HuH-7 (cell line): Measurements from ENCODE around the gene CELF2.

ENCODE experiments used
- DNase-seq: peaks from one replicate; pipeline ENCODE4 v3.0.0; 2011; ENCODE audit warnings: low spot score

The CELF2 gene

DNA sequence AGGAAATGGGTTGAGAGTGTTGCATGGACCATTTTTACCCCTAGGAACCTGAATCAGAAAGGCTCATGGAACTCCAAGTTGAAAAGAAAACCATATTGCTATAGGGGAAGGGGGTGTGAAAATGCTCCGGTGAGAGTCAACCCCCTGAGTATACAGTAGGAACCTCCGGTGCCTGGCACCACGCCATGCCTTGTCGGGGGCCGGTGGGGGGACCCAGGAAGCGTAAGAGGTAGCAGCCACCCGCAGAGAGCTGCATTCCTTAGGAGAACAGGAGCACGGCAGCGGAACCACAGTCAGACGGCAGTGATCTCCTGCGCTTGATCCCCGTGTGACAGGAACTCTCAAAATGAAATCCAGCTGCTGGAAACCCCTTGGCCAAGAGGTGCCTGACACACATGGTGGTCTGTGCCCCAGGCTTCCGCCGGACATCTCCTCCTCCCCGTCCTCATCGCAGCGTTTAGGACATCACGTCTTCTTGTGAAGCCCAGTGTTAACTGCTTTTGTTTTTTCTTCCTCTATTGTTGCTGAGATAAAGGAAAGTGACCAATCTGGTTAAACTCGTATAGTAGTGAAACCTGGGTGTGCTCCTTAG lies 186.8 kb downstream of the CELF2 start:
- DNase-seq, result no peak

DNA sequence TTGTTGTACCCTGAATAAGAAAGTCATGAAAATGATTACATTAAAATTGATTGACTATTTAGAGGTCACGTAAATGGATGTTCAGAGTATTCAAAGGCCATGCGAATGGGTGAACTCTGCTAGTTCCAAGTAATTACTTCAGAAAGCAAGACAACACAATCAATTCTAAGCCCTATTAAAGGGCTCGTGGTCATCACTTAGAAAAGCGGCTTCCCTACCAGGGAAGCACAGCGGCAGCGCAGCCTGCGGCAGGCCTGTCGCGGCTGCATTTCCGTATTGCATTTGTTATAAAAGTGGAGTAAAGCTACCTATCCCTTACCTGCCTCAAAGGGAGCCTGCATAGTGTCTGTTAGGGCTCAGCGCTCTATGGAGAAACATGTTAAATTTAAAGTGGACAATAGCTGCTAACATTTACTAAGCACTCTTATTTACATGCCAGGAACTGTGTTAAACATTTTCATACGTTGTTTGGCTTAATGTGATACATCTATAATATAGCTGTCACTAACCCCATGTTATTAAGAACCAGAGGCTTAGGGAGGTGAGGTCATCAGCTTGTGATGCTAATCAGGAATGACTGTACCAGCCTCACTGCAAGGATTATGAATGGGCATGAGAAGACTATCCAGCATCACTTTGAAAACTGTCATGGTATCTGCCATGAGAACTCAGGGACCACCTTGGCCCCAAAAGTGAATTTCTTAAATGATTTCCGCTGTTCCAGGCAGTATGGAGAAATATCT lies 187.5 kb downstream of the CELF2 start:
- DNase-seq, result no peak

DNA sequence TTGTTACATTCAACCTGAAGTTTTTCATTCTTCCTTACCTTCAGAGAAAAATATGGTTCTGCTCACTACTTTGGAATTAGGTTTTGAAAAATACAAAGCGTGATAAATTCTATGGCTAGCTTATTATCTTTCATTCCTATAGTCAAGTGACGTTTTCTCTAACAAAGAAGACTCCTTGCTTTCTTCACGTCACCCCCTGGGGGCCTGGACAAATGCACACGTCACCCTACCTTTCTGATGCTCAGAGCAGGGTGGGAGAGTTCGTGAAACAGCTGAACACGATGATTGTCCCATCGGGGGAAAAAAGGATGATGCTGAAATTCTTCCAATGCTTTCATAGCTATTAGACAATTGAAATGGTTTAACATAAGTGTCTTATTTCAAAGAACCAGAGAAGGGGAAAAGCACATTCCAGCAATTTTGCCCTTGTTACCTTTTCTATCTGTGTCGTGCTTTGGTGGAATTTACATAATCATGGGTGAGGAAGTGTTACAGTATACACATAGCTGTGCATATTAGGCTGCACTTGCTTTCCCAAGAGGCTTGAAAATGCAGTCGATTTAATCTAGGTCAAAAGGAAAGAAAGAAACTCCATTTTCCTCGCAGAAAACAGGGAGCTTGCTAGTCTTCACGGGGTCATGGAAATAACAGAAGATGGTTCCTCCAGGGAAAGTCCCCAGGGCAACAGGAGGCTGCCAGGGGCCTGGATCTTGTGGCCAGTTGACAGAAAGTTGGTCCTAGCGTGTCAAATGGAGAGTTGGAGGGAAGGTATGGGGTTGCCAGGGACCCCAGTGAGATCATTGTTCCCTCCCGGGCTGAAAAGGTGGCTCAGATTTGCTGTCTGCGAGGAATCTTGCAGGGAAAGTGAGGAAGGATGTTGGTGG lies 189.2 kb downstream of the CELF2 start:
- no peak for DNase-seq

DNA sequence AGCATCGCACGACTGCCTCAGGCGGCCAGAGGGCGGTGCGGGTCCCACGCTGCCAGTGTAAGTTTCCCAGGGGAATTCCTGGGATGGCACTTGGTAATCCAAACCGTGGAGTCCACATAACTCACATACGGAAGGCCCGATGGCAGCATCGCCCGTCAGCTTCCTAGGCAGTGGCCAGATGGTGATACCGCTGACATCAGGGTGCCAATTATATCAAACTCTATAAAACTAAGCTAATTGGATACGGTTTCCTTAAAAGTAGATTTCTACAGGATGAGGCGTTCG lies 189.8 kb downstream of the CELF2 start:
- DNase-seq, result no peak

DNA sequence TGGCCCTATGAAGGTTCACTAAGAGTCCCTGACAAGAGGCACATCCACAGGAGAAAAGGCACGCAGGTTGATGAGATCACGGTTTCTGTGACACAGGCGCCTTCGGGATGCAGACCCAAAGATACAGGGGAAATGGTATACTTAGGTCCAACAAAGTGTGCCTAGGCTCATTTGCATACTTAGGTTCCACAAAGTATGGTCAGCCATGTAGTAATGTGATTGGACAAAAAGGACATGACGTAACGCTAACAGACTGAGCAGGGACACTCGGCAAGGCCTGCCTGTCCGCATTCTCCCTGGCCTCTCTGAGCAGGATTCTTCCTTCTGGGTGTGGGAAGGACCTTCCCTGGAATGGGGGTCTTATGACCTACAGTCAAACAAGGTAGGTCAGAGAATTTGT lies 190.6 kb downstream of the CELF2 start:
- DNase-seq, result no peak

DNA sequence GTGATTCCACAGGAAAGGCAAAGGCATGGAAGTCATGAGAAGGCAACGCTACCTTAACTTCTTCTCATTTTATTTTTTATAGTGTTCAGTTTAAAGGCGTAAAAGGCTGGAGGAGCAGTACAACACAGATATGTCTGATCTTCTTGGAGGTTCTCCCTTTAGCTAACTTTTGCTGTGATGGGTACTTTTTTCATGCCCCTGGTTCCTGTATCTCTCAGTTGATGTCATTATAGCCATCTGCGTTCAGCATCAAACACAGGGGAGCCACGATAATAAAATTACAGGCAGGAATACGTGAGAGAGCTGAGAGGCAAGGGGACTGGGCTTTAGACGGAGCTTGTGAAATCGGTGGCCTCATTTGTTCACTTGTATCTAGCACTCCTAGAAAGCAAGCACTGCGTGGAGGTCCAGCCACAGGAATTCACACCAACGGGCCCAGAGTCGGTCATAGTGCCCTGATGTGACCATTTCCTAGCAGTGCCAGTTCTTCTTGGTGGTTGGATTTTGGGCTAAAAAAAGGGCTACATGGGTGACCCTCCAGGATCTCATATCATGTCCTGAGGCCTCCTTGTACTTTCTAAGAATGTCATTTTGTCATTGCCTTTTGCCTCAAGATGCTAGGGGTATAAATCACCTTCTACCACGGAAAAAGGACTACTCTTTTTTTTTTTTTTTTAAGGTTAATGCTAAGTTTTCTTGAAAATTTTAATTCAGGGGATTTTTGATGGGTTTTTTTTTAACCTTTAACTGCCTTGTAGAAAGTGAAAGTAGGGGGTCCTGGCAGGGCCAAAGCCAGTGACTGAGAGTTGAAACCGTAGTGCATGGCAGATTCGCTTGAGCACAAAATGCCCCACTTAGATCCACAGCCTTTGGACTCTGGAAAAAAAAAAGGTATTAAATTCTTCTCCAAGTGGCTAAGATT lies 191.5 kb downstream of the CELF2 start:
- DNase-seq, result no peak

DNA sequence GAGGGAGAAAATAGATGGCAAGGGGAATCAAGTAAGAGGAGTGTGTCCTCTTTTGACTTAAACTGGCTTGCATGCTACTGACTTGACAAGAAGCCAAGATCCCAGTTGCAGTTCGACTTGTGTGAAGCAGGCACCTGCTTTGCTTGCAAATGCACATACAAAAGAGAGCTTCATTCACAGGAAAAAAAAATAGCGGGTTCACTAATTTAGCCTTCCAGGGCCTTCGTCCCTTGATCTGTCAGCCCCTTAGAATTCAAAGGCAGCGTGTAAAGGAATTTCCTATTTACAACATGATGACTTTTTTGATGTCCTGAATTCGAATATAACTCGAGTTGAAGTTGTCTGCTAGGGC lies 192.1 kb downstream of the CELF2 start:
- no peak for DNase-seq

DNA sequence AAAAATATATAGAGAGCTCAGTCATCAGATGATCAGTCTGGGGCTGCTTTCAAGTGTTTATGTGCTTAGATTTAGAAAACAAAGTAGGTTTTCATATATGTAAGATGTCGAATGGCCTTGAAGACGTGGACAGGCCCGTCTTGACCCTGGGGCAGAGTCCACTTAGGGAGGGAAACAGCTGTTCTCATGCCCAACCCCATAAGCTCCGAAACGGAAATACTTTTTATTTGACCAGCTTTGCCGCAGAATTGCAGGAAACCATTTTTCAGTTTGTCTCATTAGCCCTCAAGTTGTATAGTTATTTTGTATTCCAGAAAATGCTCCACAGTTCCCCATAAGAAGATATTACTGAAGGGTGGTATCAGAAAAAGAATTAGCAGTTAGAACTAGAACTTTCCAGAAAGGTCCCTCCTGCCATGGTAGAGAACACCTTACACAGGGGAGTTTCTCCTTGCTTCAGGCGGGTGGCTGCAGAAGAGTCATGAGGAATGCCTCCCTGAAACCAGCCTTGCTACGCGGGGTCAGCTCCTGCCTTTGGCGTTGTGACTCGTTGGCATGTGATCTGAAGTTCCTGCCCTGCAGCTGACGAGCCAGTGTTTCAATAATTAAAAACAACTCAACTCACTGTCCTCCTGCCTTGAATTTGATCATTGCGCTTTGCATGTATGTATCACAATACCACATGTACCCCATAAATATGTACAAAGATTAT lies 192.7 kb downstream of the CELF2 start:
- no peak for DNase-seq

DNA sequence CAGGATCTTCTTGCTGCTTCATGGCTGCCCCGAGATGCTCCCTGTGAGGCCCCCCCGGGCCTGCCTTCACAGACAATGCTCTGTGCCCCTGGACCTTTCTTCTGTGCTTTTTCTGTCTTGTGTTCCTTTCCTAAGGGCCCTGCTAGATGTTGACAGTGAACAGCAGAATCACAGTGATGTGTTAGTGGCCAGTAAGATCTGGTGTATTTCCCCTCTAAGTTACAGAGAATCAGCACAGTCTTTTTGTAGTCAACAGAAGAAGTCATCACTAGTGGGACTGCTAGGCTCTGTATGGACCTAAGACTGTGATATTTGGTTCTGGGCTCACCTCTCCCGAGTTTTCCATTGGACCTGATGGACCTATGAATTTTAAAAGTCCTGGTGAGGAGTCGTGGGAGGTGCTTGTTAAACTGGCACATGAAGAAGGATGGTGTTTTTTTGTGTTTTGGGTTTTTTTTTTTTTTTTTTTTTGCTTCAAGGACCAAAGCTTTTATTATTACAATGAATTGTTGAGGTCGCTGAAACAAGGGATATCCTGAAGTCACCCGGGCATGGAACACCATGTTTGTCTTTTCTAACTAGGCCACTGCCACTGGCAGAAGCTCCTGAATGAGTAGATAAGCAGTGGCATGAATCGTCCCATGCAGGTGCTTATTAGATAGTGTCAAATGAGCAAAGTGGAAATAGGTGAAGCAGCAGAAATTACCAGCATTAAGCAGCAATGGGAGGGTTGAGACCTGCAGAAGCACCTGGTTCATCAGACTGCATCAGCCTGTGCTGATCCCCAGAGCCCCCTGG lies 194.8 kb downstream of the CELF2 start:
- DNase-seq, result no peak

DNA sequence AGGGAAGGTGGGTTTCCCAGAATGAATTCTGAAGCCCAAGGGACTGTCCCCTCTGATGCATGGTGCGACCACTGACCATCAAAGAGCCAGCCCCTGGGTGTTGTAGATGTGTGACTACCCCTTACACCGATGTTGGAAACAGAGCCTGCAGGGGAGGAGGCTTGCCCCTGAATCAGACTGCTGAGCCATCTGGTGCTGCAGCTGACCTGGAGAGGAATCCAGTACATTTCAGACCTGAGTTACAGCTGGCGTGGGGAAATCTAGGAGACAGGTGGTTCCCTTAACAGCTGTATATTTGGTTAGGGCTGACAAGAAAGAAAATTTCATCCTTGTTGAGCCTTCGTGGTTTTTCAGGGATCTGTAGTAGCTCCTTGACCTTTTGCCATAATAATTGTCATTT lies 195.5 kb downstream of the CELF2 start:
- no peak for DNase-seq

DNA sequence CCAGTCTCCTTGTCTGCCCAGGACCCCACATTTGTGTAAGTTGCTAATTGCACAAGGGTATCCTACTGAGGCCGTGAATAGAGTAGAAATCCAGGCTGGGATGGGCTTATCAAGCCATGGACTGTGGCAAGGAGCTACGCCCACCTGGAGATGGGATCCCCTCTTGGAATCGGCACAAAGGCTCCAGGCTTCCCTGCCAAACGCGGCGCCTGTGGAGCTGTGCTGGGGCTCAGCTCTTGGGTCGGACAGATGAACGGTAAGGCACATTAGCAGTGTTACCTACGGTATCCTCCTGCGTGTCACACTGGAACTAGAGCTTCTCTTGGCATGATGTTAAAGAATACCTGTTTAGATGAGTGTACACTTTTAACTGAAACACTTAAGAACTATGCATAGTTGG lies 196.7 kb downstream of the CELF2 start:
- DNase-seq, result no peak

DNA sequence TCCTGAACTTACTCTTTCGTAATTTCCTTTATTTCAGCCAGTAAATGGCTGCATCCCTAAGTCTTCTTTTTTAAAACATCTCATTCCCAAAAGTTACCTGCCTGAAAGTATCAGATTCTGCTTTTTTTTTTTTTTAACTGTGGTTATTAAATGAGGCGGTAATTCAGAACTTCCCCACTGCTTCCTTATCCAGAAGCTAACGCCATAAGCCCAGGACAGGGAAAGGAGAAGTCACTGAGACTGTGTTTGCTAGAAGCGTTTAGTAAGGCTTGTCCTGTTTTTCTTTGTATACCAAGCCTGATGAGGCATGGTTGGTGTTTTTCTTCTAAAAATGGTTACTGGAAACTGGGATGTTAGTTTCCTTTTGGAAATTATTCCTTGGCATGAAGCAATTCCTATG lies 197.8 kb downstream of the CELF2 start:
- DNase-seq, result no peak

DNA sequence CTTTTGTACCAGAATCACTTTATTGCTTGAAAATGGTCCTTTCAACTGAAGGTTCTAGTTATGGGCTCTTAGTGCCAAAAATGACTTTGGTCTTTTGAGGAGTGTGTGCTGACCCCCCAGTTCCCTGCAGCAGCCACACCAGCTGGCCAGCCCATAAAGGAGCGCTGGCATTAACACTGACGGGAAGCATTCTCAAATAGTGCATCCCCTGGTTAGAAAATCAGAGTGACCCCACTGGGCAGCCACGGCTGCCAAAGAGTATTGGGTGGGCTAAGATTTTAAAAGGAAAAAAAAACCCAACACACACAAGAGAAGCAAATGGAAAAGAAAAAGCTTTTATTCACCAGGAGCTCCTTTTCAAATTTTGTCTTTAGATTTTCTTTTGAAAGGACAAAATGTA lies 199.8 kb downstream of the CELF2 start:
- DNase-seq, result no peak

DNA sequence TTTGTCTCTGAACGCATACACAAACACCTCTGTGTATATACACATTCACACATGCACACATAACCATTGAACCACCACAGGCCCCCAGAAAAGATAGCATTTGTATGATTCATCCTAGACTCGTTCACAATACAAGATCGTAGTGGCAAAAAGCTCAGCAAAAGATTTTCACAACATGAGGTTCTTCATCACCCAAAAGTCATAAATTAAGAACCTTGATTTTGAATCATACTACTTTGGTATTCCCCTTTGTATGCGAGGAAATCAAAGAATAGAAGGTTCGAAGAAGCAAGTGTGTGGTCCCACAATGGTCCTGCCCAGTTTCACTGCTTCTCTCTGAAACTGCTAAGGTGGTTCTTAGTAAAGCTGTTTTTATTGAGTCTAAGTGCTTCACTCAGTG lies 200.7 kb downstream of the CELF2 start:
- DNase-seq, result no peak

DNA sequence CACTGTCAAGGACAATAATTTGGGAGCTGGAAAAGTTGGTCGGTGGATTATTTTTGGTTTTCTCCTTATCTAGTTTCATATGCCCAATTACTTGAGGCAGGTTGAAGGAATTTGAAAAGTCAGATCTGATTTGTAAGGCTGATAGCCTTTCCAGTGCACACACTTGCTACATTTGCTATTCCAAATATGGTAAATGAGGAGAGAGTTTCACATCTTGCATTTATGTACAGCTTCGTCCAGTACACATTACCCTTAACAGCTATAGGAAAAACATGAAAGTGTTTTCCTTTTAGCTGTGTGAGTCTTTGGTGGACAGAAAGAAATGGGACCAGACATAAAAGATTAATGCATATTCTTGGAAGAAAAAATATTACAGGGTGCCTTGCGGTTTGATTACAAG lies 201.8 kb downstream of the CELF2 start:
- no peak for DNase-seq

DNA sequence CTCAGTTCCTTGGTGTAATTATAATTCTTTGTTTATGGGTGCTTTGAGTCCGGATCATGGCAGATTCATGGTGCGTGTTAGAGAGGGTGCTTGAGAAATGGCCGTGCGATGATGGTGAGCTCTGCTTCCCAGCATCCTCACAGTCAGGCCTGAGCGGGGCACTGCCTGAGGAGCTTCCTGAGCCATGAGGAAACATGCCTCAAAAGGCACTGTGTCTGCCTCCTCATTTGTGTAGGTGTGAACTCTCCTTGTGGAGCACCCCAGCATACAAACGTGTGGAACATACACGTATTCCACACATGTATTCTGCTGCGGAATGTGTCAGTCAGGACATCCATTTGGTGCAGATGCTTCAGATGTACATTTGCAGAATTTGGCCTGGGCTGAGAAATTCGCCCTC lies 205.4 kb downstream of the CELF2 start:
- DNase-seq, result no peak

DNA sequence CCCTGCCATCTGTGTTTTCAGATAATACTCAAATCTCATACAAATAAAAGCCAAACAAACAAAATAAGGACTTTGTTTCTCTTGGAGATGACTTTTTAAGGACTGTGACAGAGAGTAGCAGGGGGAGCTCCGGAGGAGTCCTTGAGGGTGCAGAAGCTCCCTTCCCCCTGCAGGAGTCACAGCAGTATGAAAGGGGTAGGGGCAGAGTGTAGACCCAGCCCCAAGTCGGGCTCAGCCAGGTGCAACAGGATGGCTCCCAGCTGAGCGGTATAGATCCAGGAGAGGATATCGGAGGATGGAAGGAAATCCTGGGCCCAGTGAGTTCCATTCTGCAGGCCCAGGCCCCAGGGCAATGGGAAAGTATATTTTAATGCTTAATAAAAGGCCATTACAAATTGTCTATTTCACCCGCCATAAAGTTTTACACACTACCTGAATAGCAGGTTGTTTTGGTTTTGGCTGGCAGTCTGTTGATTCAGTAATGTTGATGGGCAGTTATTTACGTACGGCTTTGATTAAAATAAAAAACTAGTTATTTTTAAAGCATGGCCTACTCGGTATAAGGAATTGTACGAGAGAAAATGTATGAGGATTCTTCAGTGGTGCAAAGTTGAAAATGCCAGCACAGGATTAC lies 206.0 kb downstream of the CELF2 start:
- DNase-seq, result no peak

DNA sequence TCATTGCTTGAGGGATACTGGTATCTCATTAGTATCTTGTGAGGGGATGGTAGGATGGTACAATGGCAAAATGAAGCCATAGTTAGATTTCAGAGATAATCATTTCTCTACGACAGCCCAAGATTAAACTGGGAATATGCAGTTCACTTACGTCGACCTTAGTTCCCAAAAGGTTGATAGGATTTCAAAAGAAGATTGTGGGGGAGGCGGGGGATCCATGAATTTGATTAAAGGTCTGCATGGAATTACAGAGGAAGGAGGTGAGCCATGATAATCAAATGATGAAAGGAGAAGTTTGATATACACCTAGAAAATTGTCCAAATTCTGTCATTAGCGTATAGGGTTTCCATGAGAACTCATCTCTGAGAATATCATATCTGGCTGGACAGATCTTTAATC lies 206.6 kb downstream of the CELF2 start:
- DNase-seq, result no peak

DNA sequence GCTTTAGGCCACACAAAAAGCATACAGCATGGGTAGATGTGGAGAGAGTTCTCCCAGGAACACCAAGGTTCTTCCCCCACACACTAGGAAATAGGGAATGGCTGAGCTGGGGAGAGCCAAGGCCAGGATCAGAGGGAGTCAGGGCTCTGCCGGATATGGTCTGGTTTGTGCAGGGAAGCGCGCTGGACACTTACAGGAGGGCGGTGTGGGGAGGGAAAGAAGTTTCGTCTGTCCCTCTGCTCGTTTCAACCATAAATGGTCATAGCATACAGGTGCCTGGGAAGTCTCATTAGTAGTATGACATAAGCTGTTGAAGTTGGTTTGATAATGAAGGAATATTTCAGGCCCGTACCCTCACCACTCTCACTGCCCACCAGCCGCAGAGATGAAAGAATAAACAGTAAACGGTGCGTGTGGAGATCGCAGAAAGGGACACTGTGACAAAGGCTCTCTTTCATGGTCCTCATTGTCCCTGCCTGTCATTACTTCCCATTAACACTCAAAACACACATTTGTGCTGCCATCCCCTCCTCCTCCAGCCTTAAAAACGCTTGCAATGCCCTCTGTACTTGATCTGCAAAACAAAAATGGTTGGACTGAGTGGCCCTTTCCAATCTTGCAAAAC lies 207.2 kb downstream of the CELF2 start:
- DNase-seq, result no peak

DNA sequence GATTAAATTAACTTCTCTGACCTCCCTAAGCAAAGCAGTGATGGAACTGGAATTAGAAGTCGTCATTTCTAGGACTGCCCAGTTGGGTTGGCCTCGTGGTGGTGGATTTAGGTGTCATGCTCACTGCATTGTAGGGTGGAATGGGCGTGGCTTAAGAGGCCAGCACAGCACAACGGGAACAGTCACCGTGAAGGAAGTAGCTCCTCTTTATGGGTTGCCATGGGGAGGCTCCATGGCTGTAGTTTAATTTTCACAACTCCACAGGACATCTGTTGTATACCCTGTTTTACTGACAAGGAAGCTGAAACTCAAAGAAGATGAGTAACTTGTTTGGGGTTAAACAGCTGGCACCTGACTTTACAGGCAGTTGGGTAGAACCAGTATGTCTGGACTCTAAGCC lies 208.3 kb downstream of the CELF2 start:
- DNase-seq, result no peak
